DOHH2 (cell line): ENCODE data around the gene EZH2.

Source experiments
- H3F3A ChIP-seq: fragments of 200-600 bp; sonication (generic), shearing (Covaris generic); 2 replicates; pipeline ENCODE4 v1.6.0; 2016; ENCODE audit warnings: antibody characterized with exemption, mild to moderate bottlenecking; ENCODE audit not compliant: control insufficient read depth, insufficient read depth
- H3K27ac ChIP-seq: fragments of 200-600 bp; sonication (generic); 2 replicates; pipeline ENCODE4 v1.5.1; 2014; ENCODE audit warnings: low read depth, mild to moderate bottlenecking, low read length, moderate library complexity
- H3K27me3 ChIP-seq: fragments of 200-600 bp; sonication (generic); 2 replicates; pipeline ENCODE4 v1.6.1; 2014; ENCODE audit warnings: mild to moderate bottlenecking, low read length, mixed read lengths; ENCODE audit not compliant: control insufficient read depth
- H3K36me3 ChIP-seq: fragments of 200-600 bp; sonication (generic); 2 replicates; pipeline ENCODE4 v1.6.1; 2014; ENCODE audit warnings: mild to moderate bottlenecking, low read length, moderate library complexity, mixed read lengths; ENCODE audit not compliant: control insufficient read depth
- H3K4me1 ChIP-seq: fragments of 200-600 bp; sonication (generic); 2 replicates; pipeline ENCODE4 v1.6.1; 2014; ENCODE audit warnings: mild to moderate bottlenecking, low read length, mixed read lengths; ENCODE audit not compliant: control insufficient read depth
- H3K4me2 ChIP-seq: fragments of 200-600 bp; sonication (generic); 2 replicates; pipeline ENCODE4 v1.6.0; 2014; ENCODE audit warnings: mild to moderate bottlenecking, low read length, moderate library complexity
- H3K4me3 ChIP-seq: fragments of 200-600 bp; sonication (generic); 2 replicates; pipeline ENCODE4 v1.5.1; 2014; ENCODE audit warnings: mild to moderate bottlenecking, low read length, mixed read lengths
- H3K79me2 ChIP-seq: fragments of 200-600 bp; sonication (generic); 2 replicates; pipeline ENCODE4 v1.6.1; 2014; ENCODE audit warnings: mild to moderate bottlenecking, low read length, mixed read lengths; ENCODE audit not compliant: control insufficient read depth
- H3K9me2 ChIP-seq: fragments of 200-600 bp; sonication (generic); replicated peaks from 2 replicates; pipeline ENCODE4 v1.6.1; 2014; ENCODE audit warnings: mild to moderate bottlenecking, low read length, mixed read lengths; ENCODE audit not compliant: control insufficient read depth
- H3K9me3 ChIP-seq: fragments of 200-600 bp; sonication (generic); 2 replicates; pipeline ENCODE4 v1.6.1; 2014; ENCODE audit warnings: antibody characterized with exemption, low read length, mixed read lengths; ENCODE audit not compliant: control insufficient read depth, insufficient read depth
- H4K20me1 ChIP-seq: fragments of 200-600 bp; sonication (generic); 2 replicates; pipeline ENCODE4 v1.6.0; 2014; ENCODE audit warnings: low read depth, mild to moderate bottlenecking, antibody characterized with exemption, low read length, moderate library complexity; ENCODE audit not compliant: control insufficient read depth, insufficient read depth
- CTCF ChIP-seq: fragments of 200-600 bp; sonication (generic); IDR thresholded peaks from one replicate; pipeline ENCODE4 v1.5.1; 2014; ENCODE audit warnings: antibody characterized with exemption, mild to moderate bottlenecking, low read depth, low read length; ENCODE audit not compliant: poor library complexity, severe bottlenecking
- EZH2phosphoT487 ChIP-seq: fragments of 200-600 bp; sonication (generic); IDR thresholded peaks from 2 replicates; pipeline ENCODE4 v1.6.1; 2017; ENCODE audit warnings: borderline replicate concordance, mild to moderate bottlenecking, antibody characterized with exemption, low read length, moderate library complexity, mixed read lengths

The EZH2 gene

GRCh38 chr7:148921806-148922205, 37.7 kb upstream of the EZH2 start:
- Histone ChIP-seq H3K9me3 (no peaks in the 10 kb centered on the region), H3K4me1 (no peaks in the 10 kb centered on the region), H4K20me1 (no peaks in the 10 kb centered on the region), H3K79me2 (no peaks in the 10 kb centered on the region), H3K9me2 (no peaks in the 10 kb centered on the region), H3F3A (no peaks in the 10 kb centered on the region; the same call in 1 of the 2 replicates), H3K27ac (no peak overlapping the region), H3K4me2 (no peak overlapping the region), H3K27me3 (no peaks in the 10 kb centered on the region), H3K4me3 (no peak overlapping the region), H3K36me3 (no peaks in the 10 kb centered on the region)
- TF ChIP-seq CTCF (no peak), EZH2phosphoT487 (no peak)

GRCh38 chr7:148921189-148921588, 37.1 kb upstream of the EZH2 start:
- Histone ChIP-seq H3K4me2 (no peak overlapping the region), H4K20me1 (no peaks in the 10 kb centered on the region), H3K79me2 (no peaks in the 10 kb centered on the region), H3K27me3 (no peaks in the 10 kb centered on the region), H3K4me1 (no peaks in the 10 kb centered on the region; the same call in 1 of the 2 replicates), H3K4me3 (no peak overlapping the region), H3K27ac (no peak overlapping the region), H3K36me3 (no peaks in the 10 kb centered on the region), H3K9me3 (no peaks in the 10 kb centered on the region), H3F3A (no peaks in the 10 kb centered on the region; the same call in 1 of the 2 replicates), H3K9me2 (no peaks in the 10 kb centered on the region)
- no peak for TF ChIP-seq EZH2phosphoT487

GRCh38 chr7:148919859-148920258, 35.8 kb upstream of the EZH2 start:
- Histone ChIP-seq H4K20me1 (no peaks in the 10 kb centered on the region), H3K4me3 (no peak overlapping the region), H3K36me3 (no peaks in the 10 kb centered on the region), H3K4me2 (no peak overlapping the region), H3F3A (no peaks in the 10 kb centered on the region; the same call in 1 of the 2 replicates), H3K9me3 (no peaks in the 10 kb centered on the region), H3K27me3 (no peaks in the 10 kb centered on the region), H3K4me1 (peaks cover 11% of the 10 kb centered on the region), H3K9me2 (no peaks in the 10 kb centered on the region), H3K79me2 (no peaks in the 10 kb centered on the region), H3K27ac (no peak overlapping the region)
- no peak for TF ChIP-seq EZH2phosphoT487
- no peak for TF ChIP-seq CTCF

GRCh38 chr7:148918058-148918596, 34.0 kb upstream of the EZH2 start:
- peaks cover 28% of the 10 kb centered on the region for H3K4me1 ChIP-seq
- H3K4me3 ChIP-seq, result no peak overlapping the region
- no peaks in the 10 kb centered on the region for H3K79me2 ChIP-seq
- H4K20me1 ChIP-seq, result no peaks in the 10 kb centered on the region
- no peak overlapping the region for H3K4me2 ChIP-seq
- TF ChIP-seq EZH2phosphoT487 (no peak), CTCF (no peak)
- H3K27me3 ChIP-seq, result no peaks in the 10 kb centered on the region
- peaks cover 4% of the 10 kb centered on the region; the same call in 1 of the 2 replicates for H3F3A ChIP-seq
- no peaks in the 10 kb centered on the region for H3K36me3 ChIP-seq
- H3K9me2 ChIP-seq, result no peaks in the 10 kb centered on the region
- H3K27ac ChIP-seq, result no peak overlapping the region
- H3K9me3 ChIP-seq, result no peaks in the 10 kb centered on the region
